Activated effector memory CD4-positive, alpha-beta T cell treated with anti-CD3 and anti-CD28 coated beads, Interleukin-2, amount 50 U/mL, for 16 hours (primary cell): ENCODE data around the gene CRTC3.
"Not testable (repeated sequence)": the region's sequence is repeated elsewhere in the genome, so short reads cannot be mapped to it uniquely, and the experiment has no call there.

Source experiments
- DNase-seq: peaks from one replicate; pipeline ENCODE4 v3.0.0-alpha.2; 2020

CRTC3 gene

GRCh38 chr15:90681056-90681455 is 151.3 kb downstream of the CRTC3 start:
- no peak for DNase-seq

- no peak for DNase-seq
These were observed 151.8 kb downstream of the CRTC3 start for GRCh38 chr15:90681480-90681879.

- DNase-seq: peak; percentile 59
These were observed 153.6 kb downstream of the CRTC3 start for GRCh38 chr15:90683371-90683770.

GRCh38 chr15:90683876-90684275 is 154.2 kb downstream of the CRTC3 start:
- DNase-seq: no peak

- DNase-seq: peak; percentile 51
These were observed 154.6 kb downstream of the CRTC3 start for GRCh38 chr15:90684281-90684680.

- DNase-seq: no peak
These were observed 156.1 kb downstream of the CRTC3 start for GRCh38 chr15:90685591-90686434.

- DNase-seq: no peak
These were observed 156.9 kb downstream of the CRTC3 start for GRCh38 chr15:90686435-90687218.

GRCh38 chr15:90689326-90689961 is 159.7 kb downstream of the CRTC3 start:
- DNase-seq: not testable (repeated sequence)

GRCh38 chr15:90690585-90690984 is 160.9 kb downstream of the CRTC3 start:
- no peak for DNase-seq

GRCh38 chr15:90691369-90691768 is 161.6 kb downstream of the CRTC3 start:
- DNase-seq: no peak

- no peak for DNase-seq
These were observed 162.5 kb downstream of the CRTC3 start for GRCh38 chr15:90691982-90692773.
